ENCODE measurements around the gene AKR1D1.

Gene AKR1D1

DNA sequence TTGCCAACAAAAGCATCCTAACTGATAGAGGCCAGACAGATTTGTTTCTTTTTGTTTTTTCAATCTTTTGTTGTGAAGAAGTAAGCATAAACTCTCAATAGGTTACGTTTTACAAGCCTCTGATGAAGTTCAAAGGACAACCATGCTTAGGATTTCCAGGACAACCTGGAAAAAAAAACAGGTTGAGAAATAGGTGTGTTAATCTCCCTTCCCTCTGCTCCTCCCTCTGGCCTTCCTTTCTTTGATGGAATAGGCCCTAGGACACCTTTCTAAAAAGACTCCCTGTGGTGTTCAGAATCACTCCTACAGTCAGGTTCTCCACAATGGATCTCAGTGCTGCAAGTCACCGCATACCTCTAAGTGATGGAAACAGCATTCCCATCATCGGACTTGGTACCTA lies at the start of gene AKR1D1:
AKR1D1 (plus strand) TSS at position 264 of the 400 bp plus-strand sequence; CDS start at position 324, 60 bp downstream.
- no peak for DNase-seq (ENCODE audit: low read depth in 2 of 2)
- TF ChIP-seq, protein P1, sequence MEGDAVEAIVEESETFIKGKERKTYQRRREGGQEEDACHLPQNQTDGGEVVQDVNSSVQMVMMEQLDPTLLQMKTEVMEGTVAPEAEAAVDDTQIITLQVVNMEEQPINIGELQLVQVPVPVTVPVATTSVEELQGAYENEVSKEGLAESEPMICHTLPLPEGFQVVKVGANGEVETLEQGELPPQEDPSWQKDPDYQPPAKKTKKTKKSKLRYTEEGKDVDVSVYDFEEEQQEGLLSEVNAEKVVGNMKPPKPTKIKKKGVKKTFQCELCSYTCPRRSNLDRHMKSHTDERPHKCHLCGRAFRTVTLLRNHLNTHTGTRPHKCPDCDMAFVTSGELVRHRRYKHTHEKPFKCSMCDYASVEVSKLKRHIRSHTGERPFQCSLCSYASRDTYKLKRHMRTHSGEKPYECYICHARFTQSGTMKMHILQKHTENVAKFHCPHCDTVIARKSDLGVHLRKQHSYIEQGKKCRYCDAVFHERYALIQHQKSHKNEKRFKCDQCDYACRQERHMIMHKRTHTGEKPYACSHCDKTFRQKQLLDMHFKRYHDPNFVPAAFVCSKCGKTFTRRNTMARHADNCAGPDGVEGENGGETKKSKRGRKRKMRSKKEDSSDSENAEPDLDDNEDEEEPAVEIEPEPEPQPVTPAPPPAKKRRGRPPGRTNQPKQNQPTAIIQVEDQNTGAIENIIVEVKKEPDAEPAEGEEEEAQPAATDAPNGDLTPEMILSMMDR (IDR thresholded peaks at IDR 0.05; ENCODE audit: low read depth, low read length) = no peak
- no peak within 1 kb of the TSS for H3K4me3 ChIP-seq (replicated peaks in 1 of 2; ENCODE audit: low read depth in 2 of 2, low read length in 2 of 2)

DNA sequence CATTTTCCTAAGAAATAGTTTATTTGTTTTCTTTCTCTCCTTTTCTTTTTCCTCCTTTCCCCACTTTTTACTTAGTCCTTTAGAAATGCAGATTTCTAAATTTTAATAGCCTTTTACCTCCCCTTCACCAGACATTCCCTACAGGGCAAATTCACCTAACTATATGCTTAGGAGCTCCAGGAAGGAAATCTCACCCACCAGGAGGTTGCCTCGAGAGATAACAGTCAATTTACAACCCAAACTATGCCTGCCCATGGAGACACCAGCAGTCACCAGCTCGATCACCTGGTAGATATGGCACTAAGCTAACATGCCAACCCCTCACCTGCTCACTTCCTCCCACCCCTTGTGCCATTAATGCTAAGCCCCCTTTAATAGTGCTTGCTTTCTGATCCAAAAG lies 49.2 kb upstream of the AKR1D1 start:
- H3K4me3 ChIP-seq (replicated peaks in 1 of 2; ENCODE audit: low read depth in 2 of 2, low read length in 2 of 2) = no peak overlapping the region
- TF ChIP-seq, protein P1 (IDR thresholded peaks at IDR 0.05; ENCODE audit: low read depth, low read length) = no peak
- DNase-seq (ENCODE audit: low read depth in 2 of 2) = no peak

- DNase-seq (ENCODE audit: low read depth in 2 of 2) = no peak
- no peak overlapping the region for H3K4me3 ChIP-seq (replicated peaks in 1 of 2; ENCODE audit: low read depth in 2 of 2, low read length in 2 of 2)
- TF ChIP-seq, protein P1 (IDR thresholded peaks at IDR 0.05; ENCODE audit: low read depth, low read length) = no peak
Measured at GRCh38 chr7:138029126-138029525, 47.1 kb upstream of the AKR1D1 start.

- H3K4me3 ChIP-seq (replicated peaks in 1 of 2; ENCODE audit: low read depth in 2 of 2, low read length in 2 of 2) = no peak overlapping the region
- TF ChIP-seq, protein P1 (IDR thresholded peaks at IDR 0.05; ENCODE audit: low read depth, low read length) = no peak
- DNase-seq (ENCODE audit: low read depth in 2 of 2) = no peak
Measured at GRCh38 chr7:138029941-138030340, 46.3 kb upstream of the AKR1D1 start.

GRCh38 chr7:138030679-138031351 lies 45.4 kb upstream of the AKR1D1 start:
- TF ChIP-seq, protein P1 (IDR thresholded peaks at IDR 0.05; ENCODE audit: low read depth, low read length) = no peak
- DNase-seq (ENCODE audit: low read depth in 2 of 2) = peak; percentile 6 to 38
- no peak overlapping the region for H3K4me3 ChIP-seq (replicated peaks in 1 of 2; ENCODE audit: low read depth in 2 of 2, low read length in 2 of 2)

GRCh38 chr7:138032186-138032585 lies 44.1 kb upstream of the AKR1D1 start:
- TF ChIP-seq, protein P1 (IDR thresholded peaks at IDR 0.05; ENCODE audit: low read depth, low read length) = no peak
- no peak for DNase-seq (ENCODE audit: low read depth in 2 of 2)

GRCh38 chr7:138032770-138033169 lies 43.5 kb upstream of the AKR1D1 start:
- DNase-seq (ENCODE audit: low read depth in 2 of 2) = peak in 1 of 2 donors; percentile 43
- H3K4me3 ChIP-seq (replicated peaks in 1 of 2; ENCODE audit: low read depth in 2 of 2, low read length in 2 of 2) = no peak overlapping the region
- TF ChIP-seq, protein P1 (IDR thresholded peaks at IDR 0.05; ENCODE audit: low read depth, low read length) = no peak

More at GRCh38 chr7:138032186-138032585, 44.1 kb upstream of the AKR1D1 start:
- H3K4me3 ChIP-seq (replicated peaks in 1 of 2; ENCODE audit: low read depth in 2 of 2, low read length in 2 of 2) = no peak overlapping the region

Data from cardiac fibroblast (primary cell).